ENCODE data around the gene SCLY.
"Not testable (repeated sequence)": the region's sequence is repeated elsewhere in the genome, so short reads cannot be mapped to it uniquely, and the experiment has no call there.

The SCLY gene

DNA sequence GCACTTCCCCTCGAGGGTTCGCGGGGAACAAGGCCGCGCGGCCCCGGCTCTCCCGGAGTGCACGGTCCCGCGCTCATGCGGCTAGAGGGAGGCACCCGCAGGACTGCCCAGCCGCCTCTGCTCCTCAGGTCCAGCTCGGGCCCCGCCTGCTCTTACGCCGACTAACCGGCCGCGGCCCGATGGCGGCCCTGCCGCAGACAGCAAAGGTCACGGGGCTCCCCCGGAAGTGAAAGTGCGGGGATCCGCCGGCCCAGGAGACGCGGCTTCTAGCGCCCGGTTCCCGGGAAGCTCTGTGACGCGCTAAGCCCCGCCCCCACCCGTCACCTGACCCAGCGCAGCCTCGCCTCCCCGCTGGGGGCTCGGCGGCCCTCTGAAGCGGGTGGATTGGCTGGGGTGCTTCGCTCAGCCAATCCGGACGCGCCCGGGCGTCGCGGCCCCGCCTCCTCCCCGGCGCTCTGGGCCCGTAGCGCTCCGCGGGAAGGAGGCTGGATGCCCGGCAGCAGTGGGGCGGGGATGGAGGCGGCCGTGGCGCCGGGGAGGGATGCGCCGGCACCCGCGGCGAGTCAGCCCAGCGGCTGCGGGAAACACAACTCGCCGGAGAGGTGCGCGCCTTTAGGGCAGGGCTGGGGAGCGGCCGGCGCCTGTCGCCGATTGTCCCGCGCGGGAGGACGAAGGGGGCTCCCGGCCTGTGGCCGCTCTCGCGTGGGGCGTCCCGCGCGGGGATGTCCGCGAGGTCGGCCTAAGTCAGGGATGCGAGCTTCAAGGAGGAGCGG lies at the start of gene SCLY:
Gene SCLY, plus strand, starts transcription at position 460 of the 773 bp plus-strand sequence. Its CDS starts 54 bp downstream, at position 514.
- DNase-seq, result peak; percentile 96

DNA sequence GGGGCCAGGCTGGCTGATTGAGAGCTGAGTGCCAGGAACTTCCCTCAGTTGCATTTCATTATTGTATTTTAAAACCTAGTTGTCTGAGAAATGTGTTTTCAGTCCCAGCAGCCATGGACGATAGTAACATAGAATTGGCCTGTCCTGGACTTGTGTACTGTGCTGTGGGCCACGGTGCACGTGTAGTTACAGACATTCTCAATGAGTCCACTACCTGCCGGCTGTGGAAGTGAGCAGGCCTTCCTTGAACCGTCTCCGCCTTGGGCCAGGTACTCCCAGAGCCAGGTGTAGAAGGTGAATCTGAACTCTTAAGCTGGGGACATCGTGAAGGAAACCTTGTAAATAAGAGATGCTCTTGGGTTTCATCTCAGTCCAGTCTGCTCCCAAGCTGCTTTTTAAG lies 47.0 kb upstream of the SCLY start:
- DNase-seq, result no peak

DNA sequence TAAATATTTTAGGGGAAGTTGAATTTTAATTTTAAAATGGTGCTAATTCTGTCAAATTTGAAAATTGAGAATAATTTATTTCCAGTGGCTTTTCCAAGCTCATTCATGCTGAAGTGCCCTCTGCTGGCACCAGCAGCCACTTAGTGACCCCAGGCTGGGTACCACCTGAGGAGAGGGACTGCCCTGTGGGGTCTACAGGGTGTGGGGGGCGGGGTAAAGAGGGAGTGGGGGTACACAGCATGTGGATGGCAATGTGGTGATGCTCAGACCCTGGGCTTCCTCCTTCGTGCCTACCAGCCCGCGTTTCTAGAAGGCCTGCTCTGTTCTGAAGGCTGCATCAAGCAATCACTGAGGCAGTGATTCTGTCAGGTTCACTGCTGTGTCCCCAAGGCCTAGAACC lies 45.1 kb upstream of the SCLY start:
- no peak for DNase-seq

- peak; percentile 52 for DNase-seq
These were observed 44.3 kb upstream of the SCLY start for GRCh38 chr2:238016526-238016925.

DNA sequence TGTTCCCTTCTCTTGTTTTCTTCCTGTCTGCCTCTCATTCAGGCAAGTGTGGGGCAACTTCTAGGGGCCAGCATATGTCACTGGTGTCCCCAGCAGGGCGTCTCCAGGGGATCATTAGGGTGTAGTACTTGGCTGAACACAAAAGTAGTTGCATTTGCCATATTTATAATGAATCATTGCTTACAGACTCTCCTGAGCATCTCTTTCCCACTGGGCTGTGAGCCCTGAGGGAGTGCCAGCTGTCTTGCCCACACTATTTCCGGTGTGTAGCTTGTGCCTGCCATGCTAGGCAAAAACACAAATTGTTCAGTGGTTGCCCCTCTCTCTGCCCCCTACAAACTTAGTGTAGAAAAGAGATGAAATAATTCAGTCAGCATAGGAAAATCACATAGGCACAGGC lies 40.8 kb upstream of the SCLY start:
- no peak for DNase-seq

DNA sequence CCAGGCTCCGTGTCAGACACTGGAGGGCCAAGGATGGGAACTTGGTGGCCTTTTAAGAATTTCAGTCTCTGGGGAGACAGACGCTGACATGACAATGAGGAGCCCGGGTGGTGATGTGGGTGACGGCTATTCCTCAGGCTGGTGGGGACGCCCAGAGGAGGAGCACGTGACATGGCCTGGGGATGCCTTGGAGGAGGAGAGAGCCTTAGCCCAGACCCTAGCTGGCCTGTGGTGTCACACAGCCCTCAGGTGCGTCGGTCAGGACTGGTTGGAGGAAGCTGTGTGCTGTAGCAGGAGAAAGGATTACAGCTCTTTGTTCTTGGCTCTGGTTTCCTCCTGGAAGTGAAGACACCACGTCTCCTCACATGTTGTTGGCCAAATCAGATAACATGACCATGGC lies 40.0 kb upstream of the SCLY start:
- DNase-seq, result no peak

DNA sequence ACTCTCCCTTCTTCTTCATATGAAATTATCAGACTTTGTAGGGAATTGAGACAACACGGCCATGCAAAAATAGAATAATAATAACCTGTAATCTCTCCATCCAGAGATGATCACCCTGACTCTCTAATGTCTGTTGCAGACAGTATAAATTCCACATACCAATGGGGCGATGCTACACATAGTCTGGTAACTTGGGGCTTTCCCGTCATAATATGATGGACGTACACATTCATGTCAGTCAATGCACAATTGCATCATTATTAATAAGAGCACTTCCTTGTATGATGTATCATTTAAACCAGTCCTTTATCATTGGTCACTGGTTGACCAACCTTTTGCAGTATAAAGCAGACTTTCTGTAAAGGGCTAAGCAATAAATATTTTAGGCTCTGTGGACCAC lies 39.5 kb upstream of the SCLY start:
- DNase-seq, result no peak

DNA sequence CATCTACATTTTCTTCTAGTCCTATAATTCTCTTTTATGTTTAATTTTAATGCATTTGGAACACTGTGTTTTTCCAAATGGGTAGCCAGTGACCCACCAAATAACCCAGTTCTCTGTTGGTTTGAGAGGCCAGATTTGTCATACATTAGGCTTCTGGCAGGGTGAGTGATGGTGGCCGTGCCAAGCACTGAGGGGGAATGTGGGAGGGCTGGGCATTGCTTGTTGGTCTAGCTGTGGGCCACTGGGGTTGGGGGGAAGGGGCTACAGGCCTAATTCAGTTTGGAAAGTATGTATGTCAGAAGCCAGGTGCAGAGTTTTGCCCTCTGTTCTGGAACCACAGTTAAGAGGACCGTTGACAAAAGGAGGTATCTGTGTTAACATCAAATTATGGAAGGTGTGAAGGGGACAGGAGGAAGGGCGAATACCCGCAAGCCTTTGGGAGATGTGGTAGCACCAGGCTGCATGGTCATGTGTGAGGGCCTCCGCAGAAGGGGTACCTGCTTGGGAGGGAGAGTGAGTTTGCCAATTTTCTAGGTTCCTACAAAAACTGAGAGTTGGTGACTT lies 38.1 kb upstream of the SCLY start:
- DNase-seq, result no peak

- DNase-seq, result no peak
These were observed 37.2 kb upstream of the SCLY start for GRCh38 chr2:238023608-238024007.

- DNase-seq, result no peak
These were observed 35.8 kb upstream of the SCLY start for GRCh38 chr2:238024986-238025385.

GRCh38 chr2:238025741-238026360 lies 35.0 kb upstream of the SCLY start:
- DNase-seq, result no peak

DNA sequence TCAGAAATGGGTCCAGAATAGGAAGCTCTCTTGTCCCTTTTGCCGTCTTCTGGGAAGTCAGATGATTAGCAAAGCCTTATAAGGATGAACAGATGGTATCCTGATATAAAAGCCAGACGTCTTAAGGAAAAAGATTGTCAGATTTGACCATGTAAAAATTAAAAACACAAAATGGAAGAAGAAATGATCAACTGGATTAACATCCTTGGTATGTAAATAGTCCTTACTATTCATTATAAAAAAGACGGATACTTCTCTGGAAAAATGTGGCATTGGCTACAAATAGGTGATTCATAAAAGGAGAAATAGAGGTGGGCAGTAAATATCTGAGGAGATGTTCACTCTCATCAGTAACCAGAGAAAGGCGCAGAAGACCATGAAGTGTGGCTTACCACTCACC lies 33.7 kb upstream of the SCLY start:
- no peak for DNase-seq

- DNase-seq, result no peak
These were observed 33.0 kb upstream of the SCLY start for GRCh38 chr2:238027591-238028415.

DNA sequence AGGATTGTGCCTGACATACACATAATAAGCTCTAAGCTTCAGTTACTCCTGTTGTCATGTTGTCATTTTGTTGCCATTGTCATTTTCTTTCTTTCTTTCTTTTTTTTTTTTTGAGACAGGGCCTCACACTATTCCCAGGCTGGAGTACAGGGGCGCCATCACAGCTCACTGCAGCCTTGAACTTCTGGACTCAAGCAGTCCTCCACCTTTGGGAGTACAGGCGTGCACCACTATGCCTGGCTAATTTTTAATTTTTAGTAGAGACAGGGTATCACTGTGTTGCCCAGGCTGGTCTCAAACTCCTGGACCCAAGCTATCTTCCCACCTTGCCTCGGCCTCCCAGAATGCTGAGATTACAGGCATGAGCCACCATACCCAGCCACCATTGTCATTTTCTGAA lies 30.9 kb upstream of the SCLY start:
- DNase-seq, result no peak

- no peak for DNase-seq
These were observed 30.2 kb upstream of the SCLY start for GRCh38 chr2:238030422-238031155.

DNA sequence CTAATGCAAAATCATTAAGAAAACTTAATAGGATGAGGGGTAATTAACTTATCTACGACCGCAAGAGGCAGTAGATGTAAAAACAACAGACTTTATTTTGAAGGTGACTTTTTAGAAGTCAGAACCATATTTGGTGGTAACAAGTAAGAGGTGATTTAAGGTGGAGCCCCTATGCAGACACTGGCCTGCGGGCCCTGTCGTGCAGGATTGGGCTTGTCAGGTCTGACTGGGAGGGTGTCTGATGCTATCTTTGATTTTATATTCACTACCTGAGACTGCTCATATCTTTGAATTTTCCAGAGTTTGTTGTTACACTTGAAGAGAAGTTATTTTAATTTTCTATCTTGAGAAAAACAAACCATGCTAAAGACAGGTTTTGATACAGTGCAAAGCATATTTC lies 29.1 kb upstream of the SCLY start:
- DNase-seq, result no peak

GRCh38 chr2:238032755-238033337 lies 28.0 kb upstream of the SCLY start:
- no peak for DNase-seq

DNA sequence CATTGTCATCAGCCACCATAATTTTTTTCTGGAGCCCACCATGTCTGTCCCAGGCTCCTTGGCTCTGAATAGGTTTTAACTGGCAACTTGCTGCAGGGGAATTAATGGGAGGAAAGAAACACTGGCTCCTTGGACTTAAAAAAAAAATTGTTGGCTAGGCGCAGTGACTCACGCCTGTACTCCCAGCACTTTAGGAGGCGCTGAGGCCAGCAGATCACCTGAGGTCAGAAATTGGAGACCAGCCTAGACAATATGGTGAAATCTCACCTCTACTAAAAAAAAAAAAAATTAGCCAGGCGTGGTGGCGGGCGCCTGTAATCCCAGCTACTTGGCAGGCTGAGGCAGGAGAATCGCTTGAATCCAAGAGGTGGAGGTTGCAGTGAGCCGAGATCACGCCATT lies 26.8 kb upstream of the SCLY start:
- DNase-seq, result not testable (repeated sequence)

- DNase-seq, result no peak
These were observed 22.6 kb upstream of the SCLY start for GRCh38 chr2:238038203-238038602.

GRCh38 chr2:238039151-238039550 lies 21.6 kb upstream of the SCLY start:
- DNase-seq, result no peak

- DNase-seq, result no peak
These were observed 20.8 kb upstream of the SCLY start for GRCh38 chr2:238039985-238040384.

- DNase-seq, result no peak
These were observed 19.9 kb upstream of the SCLY start for GRCh38 chr2:238040918-238041317.
